Caco-2 (cell line): Measurements from ENCODE around the gene USF2. TPM values are rescaled to one million over a fixed set of nuclear protein-coding genes. Genes with fewer than 3 reads are reported as not detected.

Experiments
- BruUV-seq: library from RNA; stranded (reverse); fragments of 400-500 nt; replicated peaks from 2 replicates; lab custom pipeline; 2021; lab: Mats Ljungman, UMichigan
- CTCF ChIA-PET: fragments of 300-600 bp; sonication (Branson Sonifier 250); formaldehyde crosslinking; loops from one replicate; lab custom pipeline; 2022; ENCODE audit warnings: antibody characterized with exemption; lab: Charles Lee
- POLR2A ChIA-PET: fragments of 300-600 bp; sonication (Branson Sonifier 250); formaldehyde crosslinking; loops from one replicate; lab custom pipeline; 2022; ENCODE audit warnings: antibody characterized with exemption; lab: Charles Lee
- DNase-seq, 2 experiments: peaks; one replicate each; pipeline versions ENCODE4 v3.0.0 to v3.0.0-alpha.2; 2020 to 2022
- H3K27me3 ChIP-seq: replicated peaks from 2 replicates; pipeline ENCODE4 v1.6.0; 2011; ENCODE audit warnings: low read length; ENCODE audit not compliant: control insufficient read depth, insufficient read depth
- H3K36me3 ChIP-seq: 2 replicates; pipeline ENCODE4 v1.5.1; 2011; ENCODE audit warnings: low read length; ENCODE audit not compliant: control insufficient read depth, insufficient read depth
- H3K4me1 ChIP-seq: fragments of 250-450 bp; sonication (Bioruptor Pico); 2 replicates; pipeline ENCODE4 v1.5.1; 2020; ENCODE audit warnings: mild to moderate bottlenecking
- H3K4me3 ChIP-seq: 2 replicates; pipeline ENCODE4 v1.5.1; 2011; ENCODE audit warnings: low read depth, mild to moderate bottlenecking, control low read depth, low read length
- H3K9me3 ChIP-seq: fragments of 250-450 bp; sonication (Bioruptor Pico); 2 replicates; pipeline ENCODE4 v1.5.1; 2020; ENCODE audit warnings: mild to moderate bottlenecking, moderate library complexity
- H3K27ac Mint-ChIP-seq: one replicate; pipeline ENCODE4 v1.8.0; 2022; ENCODE audit warnings: mixed read lengths; ENCODE audit not compliant: unreplicated experiment
- H3K27me3 Mint-ChIP-seq: one replicate; pipeline ENCODE4 v1.8.0; 2022; ENCODE audit warnings: mixed read lengths; ENCODE audit not compliant: insufficient read depth, unreplicated experiment
- H3K36me3 Mint-ChIP-seq: one replicate; pipeline ENCODE4 v1.8.0; 2022; ENCODE audit warnings: mild to moderate bottlenecking, mixed read lengths; ENCODE audit not compliant: insufficient read depth, unreplicated experiment
- H3K4me1 Mint-ChIP-seq: one replicate; pipeline ENCODE4 v1.8.0; 2022; ENCODE audit warnings: low read depth, mixed read lengths; ENCODE audit not compliant: unreplicated experiment
- H3K4me3 Mint-ChIP-seq: one replicate; pipeline ENCODE4 v1.8.0; 2022; ENCODE audit warnings: mild to moderate bottlenecking, moderate library complexity, mixed read lengths; ENCODE audit not compliant: unreplicated experiment
- H3K9me3 Mint-ChIP-seq: one replicate; pipeline ENCODE4 v1.8.0; 2022; ENCODE audit warnings: mixed read lengths; ENCODE audit not compliant: unreplicated experiment
- CTCF ChIP-seq, 2 experiments: fragments of 200-600 bp in 1 of 2; IDR thresholded peaks; 1 replicate in 1 of 2; 2 replicates in 1 of 2; pipeline versions ENCODE4 v1.5.1 to v1.8.0; 2011 to 2022; ENCODE audit warnings: antibody characterized with exemption in 1 of 2, control low read depth in 1 of 2, inconsistent platforms in 1 of 2, low read depth in 1 of 2, low read length in 1 of 2, mild to moderate bottlenecking in 1 of 2, moderate library complexity in 1 of 2; ENCODE audit not compliant: insufficient read depth in 1 of 2, severe bottlenecking in 1 of 2, unreplicated experiment in 1 of 2
- intact Hi-C: fragments of 100-400 bp; cut with micrococcal nuclease; formaldehyde crosslinking; loops from one replicate; pipeline ENCODE4 v1.10.0; 2022; ENCODE audit not compliant: unreplicated experiment
- total RNA-seq: library from RNA; stranded (reverse); gene quantifications from 2 replicates; pipeline ENCODE4 v1.2.3, GENCODE V29; 2022

USF2 gene
- total RNA-seq, 1 experiment from 2014 or later, result 105 TPM

- H3K4me3 ChIP-seq, result peak within 1 kb of the TSS; percentile 91
- Mint-ChIP-seq H3K36me3 (peaks cover 63% of the 10 kb centered on the region), H3K9me3 (peaks cover 8% of the 10 kb centered on the region), H3K27me3 (no peaks in the 10 kb centered on the region), H3K4me3 (peak within 1 kb of the TSS; percentile 86), H3K27ac (peak within 1 kb of the TSS; percentile 94), H3K4me1 (peaks cover 21% of the 10 kb centered on the region)
- H3K4me1 ChIP-seq, result peaks cover 11% of the 10 kb centered on the region
- ChIA-PET POLR2A (no interaction called here), CTCF (no interaction called here)
- no peak for TF ChIP-seq CTCF (IDR thresholded peaks at IDR 0.05; ENCODE audit: insufficient read depth in 1 of 2, low read depth in 1 of 2, low read length in 1 of 2, severe bottlenecking in 1 of 2, unreplicated experiment in 1 of 2)
- intact Hi-C loops, result loop anchor here (2.0 to 10.0 kb wide), 3 partner anchors 16 to 184 kb away; partner anchors contain the start of genes FXYD1 and LGI4
- 0 out of 2 replicates have a peak, but pooled peaks cover 6% of the 10 kb centered on the region for H3K9me3 ChIP-seq
- peak; percentile 97 to 98 for DNase-seq
- BruUV-seq, result no TSS peak
- no peaks in the 10 kb centered on the region for H3K27me3 ChIP-seq
- peaks cover 5% of the 10 kb centered on the region for H3K36me3 ChIP-seq
Observed at GRCh38 chr19:35248310-35249145, 20.2 kb upstream of the USF2 start, which contains the start of gene LSR. Gene LSR, plus strand, starts transcription at chr19:35249002. Its CDS starts 21 bp downstream, at chr19:35249023.

GRCh38 chr19:35249146-35249847 is 19.5 kb upstream of the USF2 start:
- BruUV-seq, result no TSS peak
- no peak for DNase-seq
- peaks cover 6% of the 10 kb centered on the region for H3K36me3 ChIP-seq
- peak overlapping the region; percentile 86 for H3K4me3 Mint-ChIP-seq
- H3K9me3 Mint-ChIP-seq, result no peaks in the 10 kb centered on the region
- no peak for TF ChIP-seq CTCF (IDR thresholded peaks at IDR 0.05; ENCODE audit: insufficient read depth in 1 of 2, low read depth in 1 of 2, low read length in 1 of 2, severe bottlenecking in 1 of 2, unreplicated experiment in 1 of 2)
- ChIA-PET POLR2A (no interaction called here), CTCF (no interaction called here)
- H3K9me3 ChIP-seq, result no peaks in the 10 kb centered on the region
- peak overlapping the region; percentile 94 for H3K27ac Mint-ChIP-seq
- peak overlapping the region; percentile 91 for H3K4me3 ChIP-seq
- H3K4me1 ChIP-seq, result peaks cover 11% of the 10 kb centered on the region
- H3K27me3 ChIP-seq, result no peaks in the 10 kb centered on the region
- H3K36me3 Mint-ChIP-seq, result peaks cover 69% of the 10 kb centered on the region
- no peaks in the 10 kb centered on the region for H3K27me3 Mint-ChIP-seq
- peaks cover 21% of the 10 kb centered on the region for H3K4me1 Mint-ChIP-seq
- intact Hi-C loops, result loop anchor here (2.0 to 10.0 kb wide), 3 partner anchors 16 to 184 kb away; partner anchors contain the start of genes FXYD1 and LGI4
